Calu3 (cell line): ENCODE measurements around the gene KCNG2. TPM values are rescaled to one million over a fixed set of nuclear protein-coding genes. Genes with fewer than 3 reads are reported as not detected.

Experiments used
- BruUV-seq: library from RNA; stranded (reverse); fragments of 400-500 nt; replicated peaks from 2 replicates; lab custom pipeline; 2021; lab: Mats Ljungman, UMichigan
- CTCF ChIA-PET: fragments of 300-600 bp; sonication (Branson Sonifier 250); formaldehyde crosslinking; loops from one replicate; lab custom pipeline; 2022; ENCODE audit warnings: antibody characterized with exemption; lab: Charles Lee
- DNase-seq: peaks from one replicate; pipeline ENCODE4 v3.0.0; 2022
- H3K27ac Mint-ChIP-seq: one replicate; pipeline ENCODE4 v1.8.0; 2022; ENCODE audit warnings: mixed read lengths; ENCODE audit not compliant: unreplicated experiment
- H3K27me3 Mint-ChIP-seq: one replicate; pipeline ENCODE4 v1.8.0; 2022; ENCODE audit warnings: mixed read lengths; ENCODE audit not compliant: unreplicated experiment
- H3K36me3 Mint-ChIP-seq: one replicate; pipeline ENCODE4 v1.8.0; 2022; ENCODE audit warnings: mild to moderate bottlenecking, moderate library complexity, mixed read lengths; ENCODE audit not compliant: insufficient read depth, unreplicated experiment
- H3K4me1 Mint-ChIP-seq: one replicate; pipeline ENCODE4 v1.8.0; 2022; ENCODE audit warnings: mild to moderate bottlenecking, low read depth, mixed read lengths; ENCODE audit not compliant: unreplicated experiment
- H3K4me3 Mint-ChIP-seq: one replicate; pipeline ENCODE4 v1.8.0; 2022; ENCODE audit warnings: mild to moderate bottlenecking, low read depth, moderate library complexity, mixed read lengths; ENCODE audit not compliant: unreplicated experiment
- H3K9me3 Mint-ChIP-seq: one replicate; pipeline ENCODE4 v1.8.0; 2022; ENCODE audit warnings: low read depth, mixed read lengths; ENCODE audit not compliant: unreplicated experiment
- intact Hi-C: fragments of 100-400 bp; cut with micrococcal nuclease; formaldehyde crosslinking; loops from one replicate; pipeline ENCODE4 v1.10.0; 2022; ENCODE audit not compliant: unreplicated experiment
- total RNA-seq: library from RNA; stranded (reverse); gene quantifications from 2 replicates; pipeline ENCODE4 v1.2.3, GENCODE V29; 2022
- TF ChIP-seq, protein P1 (sequence below): fragments of 200-600 bp; IDR thresholded peaks from one replicate; pipeline ENCODE4 v1.8.0; 2022; ENCODE audit warnings: antibody characterized with exemption; ENCODE audit not compliant: unreplicated experiment

KCNG2 gene
- total RNA-seq, 1 experiment from 2014 or later = not detected

DNA sequence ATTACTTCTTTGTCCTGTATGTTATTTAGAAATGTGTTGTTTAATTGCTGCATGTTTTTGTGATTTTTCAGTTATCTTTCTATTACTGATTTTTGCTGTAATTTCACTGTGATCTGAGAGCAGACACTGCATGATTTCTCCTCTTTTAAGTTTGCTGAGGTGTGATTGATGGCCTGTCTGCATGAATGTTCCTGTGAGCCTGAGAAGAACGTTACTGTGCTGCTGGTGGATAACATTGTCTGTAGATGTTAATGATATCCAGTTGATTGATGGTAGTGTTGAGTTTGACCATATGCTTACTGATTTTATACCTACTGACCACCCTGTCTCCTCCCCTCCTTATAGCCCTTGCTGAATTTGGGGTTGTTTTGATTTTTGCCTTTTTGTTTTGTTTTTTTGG lies 37.4 kb upstream of the KCNG2 start:
- TF ChIP-seq, protein P1, sequence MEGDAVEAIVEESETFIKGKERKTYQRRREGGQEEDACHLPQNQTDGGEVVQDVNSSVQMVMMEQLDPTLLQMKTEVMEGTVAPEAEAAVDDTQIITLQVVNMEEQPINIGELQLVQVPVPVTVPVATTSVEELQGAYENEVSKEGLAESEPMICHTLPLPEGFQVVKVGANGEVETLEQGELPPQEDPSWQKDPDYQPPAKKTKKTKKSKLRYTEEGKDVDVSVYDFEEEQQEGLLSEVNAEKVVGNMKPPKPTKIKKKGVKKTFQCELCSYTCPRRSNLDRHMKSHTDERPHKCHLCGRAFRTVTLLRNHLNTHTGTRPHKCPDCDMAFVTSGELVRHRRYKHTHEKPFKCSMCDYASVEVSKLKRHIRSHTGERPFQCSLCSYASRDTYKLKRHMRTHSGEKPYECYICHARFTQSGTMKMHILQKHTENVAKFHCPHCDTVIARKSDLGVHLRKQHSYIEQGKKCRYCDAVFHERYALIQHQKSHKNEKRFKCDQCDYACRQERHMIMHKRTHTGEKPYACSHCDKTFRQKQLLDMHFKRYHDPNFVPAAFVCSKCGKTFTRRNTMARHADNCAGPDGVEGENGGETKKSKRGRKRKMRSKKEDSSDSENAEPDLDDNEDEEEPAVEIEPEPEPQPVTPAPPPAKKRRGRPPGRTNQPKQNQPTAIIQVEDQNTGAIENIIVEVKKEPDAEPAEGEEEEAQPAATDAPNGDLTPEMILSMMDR = no peak
- Mint-ChIP-seq H3K4me1 (no peaks in the 10 kb centered on the region), H3K27ac (no peak overlapping the region), H3K36me3 (no peaks in the 10 kb centered on the region), H3K4me3 (no peak overlapping the region), H3K27me3 (no peaks in the 10 kb centered on the region), H3K9me3 (peaks cover 2% of the 10 kb centered on the region)
- CTCF ChIA-PET = no interaction called here
- no peak for DNase-seq
- intact Hi-C loops = no loop called here
- no TSS peak for BruUV-seq

DNA sequence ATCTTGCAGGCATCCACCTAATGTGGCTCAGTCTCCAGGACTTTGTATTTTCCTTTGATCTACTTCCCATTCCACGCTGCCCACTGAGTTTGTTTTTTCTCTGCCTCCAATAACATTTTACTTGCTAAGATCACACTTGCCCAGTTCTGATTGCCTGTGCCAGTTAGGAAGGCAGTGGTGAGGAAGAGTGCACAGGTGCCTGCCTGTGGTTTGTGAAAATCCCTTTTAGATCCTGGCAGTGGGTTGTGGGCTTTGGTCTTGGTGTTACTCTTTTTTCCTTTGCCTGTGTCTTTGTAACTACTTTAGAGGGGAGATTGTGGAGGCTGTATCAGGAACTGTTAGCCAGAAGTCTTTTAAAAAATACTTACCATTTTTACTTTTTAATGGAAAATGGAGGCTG lies 36.9 kb upstream of the KCNG2 start:
- DNase-seq = no peak
- CTCF ChIA-PET = no interaction called here
- Mint-ChIP-seq H3K27ac (no peak overlapping the region), H3K4me3 (no peak overlapping the region), H3K27me3 (no peaks in the 10 kb centered on the region), H3K9me3 (peaks cover 5% of the 10 kb centered on the region), H3K4me1 (no peaks in the 10 kb centered on the region), H3K36me3 (no peaks in the 10 kb centered on the region)
- TF ChIP-seq, protein P1 = no peak
- intact Hi-C loops = no loop called here
- BruUV-seq = no TSS peak

DNA sequence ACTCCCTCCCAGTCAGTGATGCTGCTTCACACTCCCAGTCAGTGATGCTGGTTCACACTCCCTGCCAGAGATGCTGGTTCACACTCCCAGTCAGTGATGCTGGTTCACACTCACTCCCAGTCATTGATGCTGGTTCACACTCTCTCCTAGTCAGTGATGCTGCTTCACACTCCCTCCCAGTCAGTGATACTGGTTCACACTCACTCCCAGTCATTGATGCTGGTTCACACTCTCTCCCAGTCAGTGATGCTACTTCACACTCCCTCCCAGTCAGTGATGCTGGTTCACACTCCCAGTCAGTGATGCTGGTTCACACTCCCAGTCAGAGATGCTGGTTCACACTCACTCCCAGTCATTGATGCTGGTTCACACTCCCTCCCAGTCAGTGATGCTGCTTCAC lies 34.3 kb upstream of the KCNG2 start:
- TF ChIP-seq, protein P1 = no peak
- Mint-ChIP-seq H3K27ac (no peak overlapping the region), H3K4me1 (no peaks in the 10 kb centered on the region), H3K27me3 (no peaks in the 10 kb centered on the region), H3K9me3 (peaks cover 7% of the 10 kb centered on the region), H3K4me3 (no peak overlapping the region), H3K36me3 (no peaks in the 10 kb centered on the region)
- CTCF ChIA-PET = no interaction called here
- no peak for DNase-seq
- BruUV-seq = no TSS peak
- intact Hi-C loops = no loop called here

DNA sequence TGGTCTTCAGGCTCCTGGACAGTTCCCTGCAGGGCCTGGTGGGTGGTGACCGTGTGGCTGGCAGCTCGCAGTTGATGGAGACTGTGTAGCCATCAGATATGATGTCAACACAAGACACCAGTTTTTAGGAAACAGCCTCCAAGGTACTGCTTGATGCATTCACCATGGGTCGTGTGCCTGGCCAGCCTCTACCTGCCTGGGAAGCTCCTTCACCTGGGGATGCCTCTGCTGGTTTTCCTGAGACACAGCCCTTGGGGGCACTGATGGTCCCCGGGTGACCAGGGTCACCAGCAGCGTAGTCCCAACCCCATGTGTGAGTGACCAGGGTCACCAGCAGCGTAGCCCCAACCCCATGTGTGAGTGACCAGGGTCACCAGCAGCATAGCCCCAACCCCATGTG lies 33.6 kb upstream of the KCNG2 start:
- no peak overlapping the region for H3K27ac Mint-ChIP-seq
- H3K4me1 Mint-ChIP-seq = no peaks in the 10 kb centered on the region
- TF ChIP-seq, protein P1 = no peak
- no peaks in the 10 kb centered on the region for H3K27me3 Mint-ChIP-seq
- CTCF ChIA-PET = no interaction called here
- BruUV-seq = no TSS peak
- no peaks in the 10 kb centered on the region for H3K36me3 Mint-ChIP-seq
- DNase-seq = no peak
- intact Hi-C loops = no loop called here
- peaks cover 7% of the 10 kb centered on the region for H3K9me3 Mint-ChIP-seq
- no peak overlapping the region for H3K4me3 Mint-ChIP-seq
